HepG2 (cell line): ENCODE measurements around the gene SEC14L5.

ENCODE experiments used
- CEBPB ChIP-seq: IDR thresholded peaks from 2 replicates; pipeline ENCODE4 v1.6.1; 2011; ENCODE audit warnings: low read depth, low read length, improper control_type of control experiment, borderline replicate concordance
- TCF12 ChIP-seq, 2 experiments: fragments of 450-650 bp in 1 of 2; sonication (generic) in 1 of 2; formaldehyde crosslinking in 1 of 2; IDR thresholded peaks; 2 replicates each; pipeline versions ENCODE4 v1.6.1 to v1.8.0; 2017 to 2022; ENCODE audit warnings: antibody characterized with exemption in 1 of 2, mild to moderate bottlenecking in 1 of 2, missing genetic modification reagents in 1 of 2, moderate library complexity in 1 of 2

DNA sequence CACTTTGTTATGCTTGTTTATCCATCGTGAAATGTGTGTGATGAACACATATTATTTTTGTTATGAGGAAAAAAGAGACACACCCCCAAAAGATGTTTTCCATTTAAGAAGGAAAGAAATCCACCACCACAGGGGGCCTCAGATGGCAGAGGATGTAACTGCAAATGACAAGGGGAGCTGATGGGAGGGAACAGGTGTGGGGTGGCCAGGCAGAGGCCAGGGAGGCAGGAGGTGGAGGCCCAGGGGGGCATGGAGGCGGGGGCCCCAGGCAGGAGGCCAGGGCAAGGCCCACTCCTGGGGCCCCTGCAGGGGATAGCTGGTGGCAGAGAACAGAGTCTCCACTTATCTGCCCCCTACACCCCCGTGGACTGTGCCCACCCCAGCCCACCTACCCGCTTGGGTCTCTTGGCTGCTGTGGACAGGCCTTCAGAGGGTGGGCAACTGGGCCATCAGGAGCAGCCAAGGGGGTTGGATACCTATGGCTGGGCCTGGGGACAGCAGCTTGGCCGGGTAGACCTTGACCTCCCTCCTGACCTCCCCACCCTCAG lies 49.2 kb upstream of the SEC14L5 start:
- no peak for TF ChIP-seq CEBPB
- no peak for TF ChIP-seq TCF12 (IDR thresholded peaks at IDR 0.05)
- TF ChIP-seq TCF12 (CRISPR knock-in tag; IDR thresholded peaks at IDR 0.05): no peak
